ENCODE data around the gene RPS2.

Gene RPS2

GRCh38 chr16:1914084-1914608 is 50.5 kb downstream of the RPS2 start:
- no peak overlapping the region for H3K27ac ChIP-seq
- H3K9me3 ChIP-seq (ENCODE audit: severe bottlenecking), result no peaks in the 10 kb centered on the region
- H3K4me3 ChIP-seq (ENCODE audit: low read depth, low read length), result no peak overlapping the region
- peaks cover 21% of the 10 kb centered on the region for H3K27me3 ChIP-seq (ENCODE audit: insufficient read depth, low read depth, severe bottlenecking)
- no peak for DNase-seq
- H3K36me3 ChIP-seq, result no peaks in the 10 kb centered on the region
- no peak for TF ChIP-seq CTCF (IDR thresholded peaks at IDR 0.05; ENCODE audit: low read depth, low read length)

- no peak for TF ChIP-seq CTCF (IDR thresholded peaks at IDR 0.05; ENCODE audit: low read depth, low read length)
- no peaks in the 10 kb centered on the region for H3K36me3 ChIP-seq
- no peak for DNase-seq
- no peaks in the 10 kb centered on the region for H3K9me3 ChIP-seq (ENCODE audit: severe bottlenecking)
- H3K27ac ChIP-seq, result no peak overlapping the region
- H3K27me3 ChIP-seq (ENCODE audit: insufficient read depth, low read depth, severe bottlenecking), result peaks cover 14% of the 10 kb centered on the region
- no peak overlapping the region for H3K4me3 ChIP-seq (ENCODE audit: low read depth, low read length)
Observed at GRCh38 chr16:1913327-1914083, 51.1 kb downstream of the RPS2 start.

- no peak overlapping the region for H3K4me3 ChIP-seq (ENCODE audit: low read depth, low read length)
- H3K9me3 ChIP-seq (ENCODE audit: severe bottlenecking), result no peaks in the 10 kb centered on the region
- peaks cover 6% of the 10 kb centered on the region for H3K27me3 ChIP-seq (ENCODE audit: insufficient read depth, low read depth, severe bottlenecking)
- TF ChIP-seq CTCF (IDR thresholded peaks at IDR 0.05; ENCODE audit: low read depth, low read length), result no peak
- no peaks in the 10 kb centered on the region for H3K36me3 ChIP-seq
- H3K27ac ChIP-seq, result no peak overlapping the region
- DNase-seq, result no peak
Observed at GRCh38 chr16:1912215-1912543, 52.4 kb downstream of the RPS2 start.

Data from WERI-Rb-1 (cell line).